Measurements from ENCODE around the gene LTBP1.

The LTBP1 gene

DNA sequence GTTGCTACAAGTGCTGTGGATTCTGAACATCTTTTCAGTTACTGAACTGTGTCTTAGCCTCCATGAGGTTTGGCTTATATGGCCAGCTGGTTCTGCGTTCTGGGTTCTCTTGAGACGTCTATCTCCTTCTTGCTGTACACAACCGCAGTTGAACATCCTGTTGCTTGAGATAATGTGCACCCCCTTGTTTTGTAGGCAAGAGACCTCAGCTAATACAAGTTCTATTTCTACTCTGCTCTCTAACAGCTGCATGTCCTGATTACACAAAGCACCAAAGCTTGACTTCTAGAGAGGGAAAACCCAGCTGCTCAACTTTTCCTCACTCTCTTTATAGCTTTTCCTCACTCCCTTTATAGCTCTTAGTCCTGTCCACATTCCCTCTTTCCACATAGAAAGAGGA, 176.0 kb downstream of the LTBP1 start:
- DNase-seq: no peak

DNA sequence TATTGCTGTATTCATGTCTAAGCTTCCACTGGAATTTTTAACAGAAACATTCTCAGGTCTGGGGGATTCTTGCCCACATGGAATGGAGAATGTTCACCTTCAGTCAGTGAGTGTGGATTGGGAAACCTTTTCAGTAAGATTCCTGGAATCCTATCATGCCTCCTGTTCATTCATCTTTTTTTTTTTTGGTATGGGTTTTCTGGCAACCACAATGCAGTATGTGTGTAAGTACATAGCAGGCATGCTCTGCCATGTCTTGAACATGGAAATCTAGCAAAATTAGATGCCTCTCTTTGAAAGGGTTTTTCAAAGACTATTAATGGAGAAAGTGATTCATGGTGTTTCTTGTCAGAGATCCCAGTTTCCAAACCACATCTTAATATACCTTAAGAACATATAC, 176.5 kb downstream of the LTBP1 start:
- no peak for DNase-seq

DNA sequence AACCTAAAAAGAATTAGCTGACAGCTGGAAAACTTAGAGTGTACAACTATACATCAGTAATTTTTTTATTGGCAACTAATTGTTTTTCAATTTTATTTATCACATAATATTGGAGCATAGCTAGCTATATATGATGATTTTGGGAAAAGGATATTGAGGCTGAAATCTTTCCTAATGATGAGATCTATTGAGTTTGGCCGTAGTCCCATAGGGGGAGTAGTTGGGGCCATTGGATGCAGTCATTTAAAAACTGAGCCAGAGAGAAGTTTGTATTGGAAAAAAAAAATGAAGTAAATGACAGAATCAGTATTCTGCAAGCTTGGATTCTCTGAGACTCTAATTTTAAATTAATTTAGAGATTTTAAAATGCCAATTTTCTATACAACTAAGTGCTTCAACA, 179.8 kb downstream of the LTBP1 start:
- DNase-seq: no peak

DNA sequence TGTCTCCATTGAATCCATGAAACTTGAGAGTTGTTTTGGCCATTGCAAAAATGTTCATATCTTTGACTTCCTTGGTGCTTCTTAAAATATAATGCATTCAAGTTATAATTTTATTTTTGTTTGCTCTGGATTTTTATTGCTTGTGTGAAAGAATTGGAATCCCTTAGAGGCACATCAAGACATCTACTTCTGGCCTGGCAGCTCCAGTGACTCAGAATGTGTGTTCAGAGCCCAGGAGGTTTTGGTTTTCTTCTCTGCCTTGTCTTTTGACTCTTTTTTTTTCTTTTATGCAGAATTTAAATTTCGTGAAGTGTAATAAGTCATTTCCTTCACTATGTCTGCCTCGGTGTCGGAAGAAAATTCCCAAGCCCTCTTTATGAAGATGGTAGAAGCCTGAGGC, 180.2 kb downstream of the LTBP1 start:
- no peak for DNase-seq

DNA sequence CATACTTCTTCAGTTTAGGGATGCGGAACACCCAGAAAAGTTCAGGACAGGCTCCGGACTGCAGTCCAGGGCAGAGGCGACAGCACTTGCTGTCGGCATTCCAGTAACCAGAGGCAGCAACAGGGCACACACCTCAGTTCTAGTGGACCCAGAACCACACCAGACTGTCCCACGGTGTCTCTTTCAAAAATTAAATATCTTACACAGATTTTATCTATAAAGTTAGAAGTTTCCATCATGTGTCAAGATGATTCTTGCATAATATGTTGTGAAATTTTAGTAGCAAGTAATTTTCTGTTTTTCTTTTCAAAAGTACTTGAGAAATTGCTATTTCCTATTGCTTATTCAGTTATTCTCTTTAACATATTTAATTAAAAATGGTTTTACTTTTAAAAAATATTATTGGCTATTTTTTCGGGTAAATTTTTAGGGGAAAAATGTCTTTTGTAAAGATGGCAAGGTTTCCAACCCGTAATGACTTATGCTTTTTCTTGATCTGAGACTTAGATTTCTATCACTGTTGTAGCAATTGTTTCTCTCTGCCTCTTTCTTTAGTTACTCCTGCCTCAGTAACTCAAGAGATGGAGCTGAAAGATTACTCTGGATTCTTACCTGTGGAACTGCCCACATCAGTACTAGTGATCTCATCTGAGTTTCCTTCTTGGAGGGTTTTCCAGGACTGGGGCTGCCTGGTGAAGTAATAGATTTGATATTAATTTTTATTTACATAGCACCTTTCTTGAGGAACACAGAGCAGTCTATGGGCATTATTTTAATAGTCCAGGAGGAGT, 182.7 kb downstream of the LTBP1 start:
- no peak for DNase-seq

DNA sequence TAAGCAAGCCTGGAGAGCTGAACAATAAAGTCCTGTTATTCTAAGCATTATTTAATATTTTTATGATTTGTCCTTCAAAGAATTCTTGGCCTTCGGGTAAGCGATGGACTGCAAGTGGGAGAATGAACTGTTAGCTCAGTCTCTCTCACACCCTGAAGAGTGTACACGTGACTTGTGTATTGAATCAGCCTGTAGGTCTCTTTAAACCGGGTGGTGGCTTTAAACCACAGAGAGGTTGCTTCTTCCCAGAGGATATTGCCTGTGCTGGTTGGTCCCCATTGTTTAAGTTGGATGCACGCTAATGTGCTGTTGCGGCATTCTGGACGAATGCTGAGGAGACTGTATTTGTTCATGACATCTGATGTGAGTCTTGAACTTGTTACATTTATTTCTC, 183.3 kb downstream of the LTBP1 start:
- no peak for DNase-seq

DNA sequence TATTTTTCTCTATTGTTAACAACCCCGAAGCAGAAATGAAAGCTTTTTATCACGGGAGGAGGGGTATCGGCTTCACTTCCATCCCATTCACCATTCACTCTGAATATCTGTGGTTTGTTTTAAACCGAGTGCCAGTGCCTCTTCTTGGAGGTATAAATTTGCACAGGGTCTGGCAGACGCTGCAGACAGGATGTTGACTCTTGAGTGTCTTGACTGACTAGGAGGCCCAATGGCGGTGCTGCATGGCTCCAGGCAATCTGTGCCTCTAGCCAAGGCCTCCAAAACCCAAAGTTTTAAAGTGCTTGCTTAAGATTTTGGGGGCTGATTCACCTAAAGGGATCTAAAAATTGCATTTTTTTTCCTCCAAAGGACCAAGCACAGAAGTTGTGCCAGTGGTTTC, 183.8 kb downstream of the LTBP1 start:
- no peak for DNase-seq

DNA sequence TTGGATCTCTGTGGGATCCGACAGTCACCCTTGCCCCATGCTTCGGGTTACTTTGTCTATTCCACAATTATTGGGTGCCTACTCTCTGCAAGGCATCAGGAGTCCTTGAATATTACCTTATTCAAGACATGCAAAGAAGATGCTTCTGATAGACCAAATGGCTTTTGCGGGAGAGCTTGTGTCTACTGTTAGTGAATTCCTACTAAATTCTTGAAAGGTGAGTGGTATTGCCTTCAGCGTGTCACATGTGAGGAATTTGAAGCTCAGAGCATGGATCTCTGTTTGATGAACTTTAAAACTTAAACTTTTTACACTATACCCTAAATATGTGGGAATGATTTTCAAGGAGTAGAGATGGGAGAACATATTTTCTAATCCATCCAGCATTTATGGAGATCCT, 184.4 kb downstream of the LTBP1 start:
- no peak for DNase-seq

DNA sequence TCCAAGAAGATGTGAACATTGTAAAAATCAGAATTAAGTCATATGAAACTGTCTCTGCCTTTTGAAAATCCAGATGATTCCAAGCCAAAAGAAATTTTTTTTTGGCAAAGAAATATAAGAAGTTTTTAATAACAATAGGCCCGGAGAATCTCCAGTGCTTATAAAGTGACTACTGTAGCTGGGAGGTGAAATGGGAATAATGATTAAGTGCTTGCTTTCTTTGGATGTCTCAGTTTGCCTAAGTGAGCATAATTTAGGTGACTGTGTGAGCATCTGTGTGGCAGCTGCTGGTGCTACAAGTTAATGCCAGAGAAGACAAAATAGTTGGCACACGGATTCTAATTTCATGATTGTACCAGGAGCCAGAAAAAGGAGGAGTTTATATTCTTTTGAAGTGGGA, 185.0 kb downstream of the LTBP1 start:
- DNase-seq: no peak

DNA sequence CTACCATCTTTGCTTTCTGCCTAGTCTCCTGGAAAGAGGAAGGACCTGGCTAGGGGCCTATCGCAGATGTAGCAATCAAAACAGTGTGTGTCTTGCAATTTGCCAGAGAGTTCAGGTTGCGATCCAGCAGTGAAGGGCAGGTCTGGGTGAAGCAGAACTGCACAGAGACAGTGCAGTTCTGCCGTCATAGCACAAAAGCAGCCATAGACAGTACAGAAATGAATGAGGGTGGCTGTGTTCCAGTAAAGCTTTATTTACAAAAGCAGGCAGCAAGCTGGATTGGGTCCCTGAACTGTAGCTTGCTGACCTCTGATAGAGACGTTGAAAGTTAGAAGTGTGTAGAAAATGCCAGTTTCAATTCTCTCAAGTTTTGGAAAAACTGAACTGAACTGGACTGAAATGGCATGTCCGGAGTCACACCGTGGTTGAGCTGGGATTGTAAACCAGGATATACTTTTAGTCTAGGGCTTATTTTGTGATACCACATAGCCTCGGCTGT, 186.8 kb downstream of the LTBP1 start:
- DNase-seq: no peak

DNA sequence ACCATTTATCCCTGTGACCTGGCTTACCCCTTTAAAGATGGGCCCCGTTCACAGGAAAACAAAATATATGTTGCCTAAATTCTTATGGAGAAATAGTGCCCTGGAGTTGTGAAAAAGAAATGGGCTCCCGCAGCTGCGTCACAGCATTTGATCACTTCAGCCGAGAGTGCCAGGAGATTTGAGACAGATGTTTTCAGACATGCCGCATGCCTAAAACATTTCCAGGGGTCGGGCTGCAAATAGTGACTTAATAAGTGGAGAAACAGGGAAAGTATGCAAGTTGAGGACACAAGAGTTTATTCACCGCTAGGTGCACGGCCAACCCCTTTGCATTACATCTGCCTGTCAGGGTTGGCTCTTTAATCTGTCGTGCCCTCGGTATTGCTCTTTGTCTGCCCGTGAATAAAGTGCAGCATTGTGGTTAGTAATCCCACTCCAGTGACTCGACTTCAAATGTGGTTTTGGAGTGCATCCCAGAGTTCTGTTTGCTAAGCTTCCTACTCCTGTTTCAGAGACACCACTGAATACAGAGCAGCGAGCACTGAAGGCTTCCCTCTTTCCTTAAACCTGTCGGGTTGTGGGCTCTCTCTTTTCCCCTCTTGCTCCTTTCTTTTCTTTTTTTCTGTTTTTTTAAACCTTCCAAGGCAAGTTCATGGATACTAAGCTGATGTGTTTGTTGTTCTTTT, 187.5 kb downstream of the LTBP1 start:
- peak; percentile 71 for DNase-seq

DNA sequence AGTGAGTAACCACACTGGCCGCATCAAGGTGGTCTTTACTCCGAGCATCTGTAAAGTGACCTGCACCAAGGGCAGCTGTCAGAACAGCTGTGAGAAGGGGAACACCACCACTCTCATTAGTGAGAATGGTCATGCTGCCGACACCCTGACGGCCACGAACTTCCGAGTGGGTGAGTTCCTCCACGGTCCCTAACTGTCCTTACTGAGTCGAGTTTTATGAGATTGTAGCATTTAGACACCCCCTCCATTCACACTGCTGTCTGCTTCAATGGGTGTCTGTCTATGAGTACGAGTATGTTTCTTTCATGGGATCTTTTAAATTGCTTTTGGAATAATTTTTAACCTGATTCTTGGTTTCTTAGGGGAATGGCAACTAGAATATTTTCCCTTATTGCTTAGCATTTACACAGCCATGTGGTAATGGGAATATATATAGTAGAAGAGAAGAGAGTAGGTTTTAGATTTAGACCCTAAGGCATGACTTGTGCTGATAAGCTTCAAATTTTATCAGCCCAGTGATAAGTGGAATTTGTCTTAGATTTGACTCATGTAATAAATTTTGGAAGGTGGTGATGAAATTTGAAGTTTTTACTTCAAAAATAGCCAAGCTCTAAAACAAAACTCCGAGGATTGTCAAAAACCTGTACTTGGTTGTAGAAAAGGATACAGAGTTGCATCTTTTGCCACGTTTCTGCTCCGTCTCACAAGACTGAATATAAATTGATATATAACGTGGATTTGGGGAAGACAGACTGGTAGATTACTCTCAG, 188.2 kb downstream of the LTBP1 start:
- DNase-seq: no peak

DNA sequence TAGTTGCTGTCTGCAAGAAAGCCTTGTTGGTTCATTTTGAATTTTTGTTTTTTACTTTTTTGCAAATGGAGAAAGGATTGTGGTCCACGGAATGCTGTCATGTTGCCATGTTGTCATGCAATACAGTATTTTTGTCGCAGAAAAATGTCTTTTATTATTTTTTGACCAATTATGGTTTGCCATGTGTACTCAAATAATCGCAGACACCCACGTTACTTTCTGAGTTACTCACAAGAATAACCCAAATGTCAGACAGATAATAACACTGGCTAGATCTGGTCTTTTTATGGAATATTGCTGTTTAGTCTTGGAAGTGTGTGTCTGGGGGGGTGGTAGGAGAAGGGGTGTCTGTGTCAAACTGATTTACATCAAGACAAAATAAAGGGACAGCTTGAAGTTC, 188.9 kb downstream of the LTBP1 start:
- no peak for DNase-seq

DNA sequence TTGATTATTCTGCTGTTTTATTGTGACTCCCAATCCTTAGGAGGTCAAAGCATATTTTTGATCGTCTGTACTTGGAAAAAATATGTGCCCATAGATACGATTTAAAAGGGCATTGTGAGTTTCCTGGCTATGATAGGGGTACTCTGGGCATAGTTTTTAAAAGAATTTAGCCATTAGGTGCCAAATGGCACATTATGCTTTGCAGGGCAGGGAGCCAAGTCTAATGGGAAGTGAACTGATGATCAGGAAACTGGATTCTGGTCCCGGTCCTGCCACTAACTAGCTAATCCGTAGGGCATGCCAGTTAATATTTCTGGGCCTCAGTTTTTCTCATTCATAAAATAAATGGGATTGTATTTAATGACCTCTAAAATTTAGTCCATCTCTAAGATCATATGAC, 189.3 kb downstream of the LTBP1 start:
- DNase-seq: no peak

DNA sequence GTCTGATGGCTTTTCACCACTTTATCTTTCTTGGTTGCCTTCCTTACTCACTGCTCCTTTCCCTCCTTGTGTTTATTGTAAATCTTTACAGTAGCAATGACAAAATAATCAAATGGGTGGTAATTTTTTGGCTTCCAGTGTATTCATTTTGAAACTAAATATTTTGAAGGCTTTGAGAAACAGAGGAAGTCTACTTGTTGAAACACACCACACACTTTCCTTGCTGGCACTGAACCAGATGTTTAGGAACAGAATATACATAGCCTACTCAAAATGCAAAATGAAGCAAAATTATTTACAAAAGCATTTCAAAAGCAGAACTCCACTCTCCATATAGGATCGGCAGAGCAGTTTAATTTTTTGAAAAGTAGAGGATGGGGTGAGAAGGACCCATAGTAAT, 189.8 kb downstream of the LTBP1 start:
- DNase-seq: no peak

DNA sequence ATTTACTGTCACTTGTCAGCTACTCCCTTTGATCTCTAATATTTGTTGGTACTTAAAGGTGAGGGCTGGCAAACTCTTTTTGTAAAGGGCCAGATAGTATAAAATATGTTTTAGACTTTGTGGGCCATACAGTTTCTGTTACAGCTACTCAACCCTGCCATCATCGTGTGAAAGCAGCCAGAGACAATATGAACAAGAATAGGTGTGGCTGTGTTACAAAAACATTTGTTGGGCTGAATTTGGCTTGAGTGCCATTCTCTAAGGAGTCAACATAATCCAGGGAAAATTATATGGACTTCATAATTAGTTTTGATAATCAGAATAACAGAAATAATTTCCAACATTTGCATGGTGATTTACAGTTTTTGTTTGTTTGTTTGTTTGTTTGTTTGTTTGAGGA, 190.6 kb downstream of the LTBP1 start:
- DNase-seq: no peak

DNA sequence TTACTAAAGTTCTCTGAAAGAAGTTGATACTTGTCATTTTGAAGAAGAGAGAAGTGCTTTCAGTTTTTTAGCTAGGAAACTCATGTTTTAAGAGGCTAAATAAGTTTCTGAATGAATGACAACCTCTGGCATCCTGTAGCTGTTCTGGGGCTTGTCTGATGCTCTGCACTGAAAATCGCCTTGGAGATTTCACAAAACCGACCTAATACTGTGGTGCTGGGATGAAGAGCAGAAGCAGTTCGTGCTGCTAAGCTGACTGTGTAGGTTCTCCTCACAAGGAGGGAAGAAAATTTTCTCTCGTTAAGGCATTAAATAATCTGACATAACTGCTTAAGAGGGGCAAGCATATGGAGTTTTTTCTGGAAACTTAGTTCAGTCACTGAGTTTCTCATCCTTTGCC, 193.2 kb downstream of the LTBP1 start:
- no peak for DNase-seq

DNA sequence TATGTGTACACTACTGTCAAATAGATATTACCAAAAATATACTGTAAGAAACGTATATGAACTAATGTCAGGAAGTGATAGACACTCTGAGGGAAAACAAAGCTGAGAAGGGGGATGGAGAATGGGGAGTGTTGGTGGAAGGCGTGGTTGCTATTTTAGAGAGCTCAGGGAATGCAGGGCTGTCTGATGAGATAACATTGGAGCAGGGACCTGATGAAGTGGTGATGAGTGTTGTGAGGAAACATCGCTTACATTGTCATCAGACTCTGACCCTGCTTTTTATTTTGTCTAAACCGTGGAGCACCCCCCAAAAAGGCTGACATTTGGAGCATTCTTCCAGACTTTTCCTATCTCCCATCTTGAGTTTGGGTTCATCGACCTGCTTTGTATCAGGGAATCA, 194.7 kb downstream of the LTBP1 start:
- no peak for DNase-seq

DNA sequence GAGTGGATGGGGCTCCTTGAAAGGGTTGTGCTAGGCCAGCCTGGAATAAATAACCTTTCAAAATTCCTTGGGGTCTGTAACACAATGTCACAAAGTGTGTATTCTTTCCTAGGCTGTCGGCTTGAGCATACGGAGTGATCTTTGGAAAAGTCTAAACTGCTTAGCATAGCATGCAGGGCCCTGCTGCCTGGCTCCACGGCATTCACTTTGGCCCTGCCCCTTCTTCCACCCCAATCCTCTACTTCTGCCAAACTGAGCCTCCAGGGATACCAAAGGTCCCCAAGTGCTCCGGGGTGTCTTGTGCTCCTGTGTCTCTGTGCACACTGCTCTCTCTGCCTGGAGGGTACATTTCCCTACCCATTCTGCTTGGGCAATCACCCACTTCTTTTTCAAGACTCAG, 196.1 kb downstream of the LTBP1 start:
- no peak for DNase-seq

DNA sequence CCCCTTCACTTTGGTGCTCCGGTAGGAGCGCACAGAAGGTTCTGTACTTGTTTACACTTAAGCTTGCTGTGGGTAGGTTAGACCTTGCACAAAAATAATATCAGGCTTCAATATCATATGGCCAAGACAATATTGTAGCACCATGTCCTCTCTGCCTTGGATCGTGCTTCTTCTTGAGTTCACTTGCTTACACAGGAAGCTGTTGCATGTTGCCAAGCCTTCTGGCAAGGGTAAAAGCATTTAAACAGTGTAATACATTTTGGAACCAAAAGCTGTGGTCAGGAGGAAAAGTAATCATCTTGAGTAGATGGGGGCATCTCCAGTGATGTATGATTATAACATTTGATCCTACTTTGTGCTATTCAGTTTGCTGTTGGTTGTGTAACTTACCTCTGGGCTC, 197.5 kb downstream of the LTBP1 start:
- no peak for DNase-seq

DNA sequence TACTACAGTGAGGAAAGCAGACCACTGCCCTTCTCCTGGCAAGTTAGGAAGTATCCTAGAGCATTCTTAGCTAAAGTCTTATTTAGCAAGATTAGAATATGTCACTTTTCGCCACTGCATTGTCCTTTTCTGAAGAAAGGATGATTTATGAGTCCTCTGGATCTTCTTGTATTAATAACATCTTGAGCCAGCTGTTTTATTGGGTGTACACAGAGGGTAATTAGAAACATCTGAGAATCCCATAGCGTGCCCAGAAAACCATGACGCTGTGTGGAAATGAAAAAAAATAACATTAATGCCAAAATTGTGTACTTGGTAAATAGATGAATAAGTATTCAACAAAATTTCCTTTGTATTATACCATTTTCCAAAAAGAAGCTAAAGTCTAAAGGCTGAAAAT, 198.7 kb downstream of the LTBP1 start:
- DNase-seq: no peak

DNA sequence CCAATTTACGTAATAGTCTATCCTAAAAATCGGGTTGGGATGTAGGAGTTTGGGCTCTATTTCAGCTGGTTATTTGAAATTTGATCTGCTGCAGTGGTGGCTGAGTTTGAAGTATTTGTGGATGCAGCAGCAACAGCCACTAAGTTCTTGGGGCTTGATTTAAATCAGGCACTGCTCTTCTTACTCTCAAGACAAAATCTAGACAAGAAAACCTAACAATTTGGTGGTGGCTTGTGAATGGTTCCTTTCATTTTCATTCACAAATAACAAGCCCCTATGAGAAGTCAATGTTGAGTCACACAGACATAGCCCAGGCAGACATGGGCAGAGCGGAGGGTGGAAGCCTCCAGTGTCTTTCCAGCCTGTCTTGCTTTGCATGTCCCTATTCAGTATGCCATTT, 199.3 kb downstream of the LTBP1 start:
- DNase-seq: no peak

DNA sequence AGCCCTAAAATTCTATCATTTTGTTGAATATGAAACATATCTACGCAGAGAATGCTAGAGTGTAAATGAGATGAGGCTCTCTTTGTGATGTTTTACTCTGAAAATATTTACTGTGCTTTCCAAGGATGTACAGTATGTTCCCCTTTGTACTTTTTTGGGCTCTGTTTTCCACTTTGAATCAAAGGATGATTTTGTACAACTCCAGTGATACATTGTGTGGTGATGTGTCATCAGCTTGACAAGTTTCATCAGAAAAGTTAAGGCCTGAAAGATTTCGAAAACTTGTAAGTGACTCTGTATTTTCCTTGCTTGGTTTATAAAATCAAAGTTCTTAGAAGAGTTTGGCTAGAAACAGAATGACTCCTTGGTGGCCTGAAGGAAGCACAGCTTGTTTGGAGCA, 206.3 kb downstream of the LTBP1 start:
- no peak for DNase-seq

DNA sequence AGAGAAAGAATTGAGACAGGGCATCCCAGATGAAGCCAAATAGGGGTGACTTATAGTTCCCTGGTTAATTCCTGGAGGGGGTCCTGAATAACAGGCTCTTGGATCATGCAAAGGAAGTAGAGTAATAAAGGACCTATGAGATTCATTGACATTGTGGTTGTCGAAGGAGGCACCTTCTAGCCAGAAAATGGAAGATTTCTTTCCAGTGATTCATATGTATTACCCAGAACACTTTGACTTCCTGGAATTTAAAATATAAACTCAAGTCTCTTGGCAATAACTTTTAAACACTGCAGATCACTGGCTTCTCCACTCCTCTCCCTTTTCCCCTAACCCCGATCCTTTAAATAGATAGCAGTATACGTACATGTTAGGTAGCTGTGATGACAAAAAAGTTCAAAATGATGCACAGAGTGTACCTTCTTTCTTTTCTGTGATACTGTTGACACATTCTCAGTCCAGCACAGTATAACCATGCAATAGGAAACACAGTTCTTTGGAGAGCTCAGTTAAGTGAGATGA, 211.8 kb downstream of the LTBP1 start:
- peak; percentile 7 for DNase-seq

Measured in T1000 (cell line).